GM21447 (cell line): ENCODE results near the gene KRT7.
"Not testable (repeated sequence)": the region's sequence is repeated elsewhere in the genome, so short reads cannot be mapped to it uniquely, and the experiment has no call there.

Source experiments
- ATAC-seq: cut with Tn5 transposase; IDR thresholded peaks from one replicate; pipeline ENCODE4 v1.9.1; 2021; ENCODE audit not compliant: unreplicated experiment

KRT7 gene

DNA sequence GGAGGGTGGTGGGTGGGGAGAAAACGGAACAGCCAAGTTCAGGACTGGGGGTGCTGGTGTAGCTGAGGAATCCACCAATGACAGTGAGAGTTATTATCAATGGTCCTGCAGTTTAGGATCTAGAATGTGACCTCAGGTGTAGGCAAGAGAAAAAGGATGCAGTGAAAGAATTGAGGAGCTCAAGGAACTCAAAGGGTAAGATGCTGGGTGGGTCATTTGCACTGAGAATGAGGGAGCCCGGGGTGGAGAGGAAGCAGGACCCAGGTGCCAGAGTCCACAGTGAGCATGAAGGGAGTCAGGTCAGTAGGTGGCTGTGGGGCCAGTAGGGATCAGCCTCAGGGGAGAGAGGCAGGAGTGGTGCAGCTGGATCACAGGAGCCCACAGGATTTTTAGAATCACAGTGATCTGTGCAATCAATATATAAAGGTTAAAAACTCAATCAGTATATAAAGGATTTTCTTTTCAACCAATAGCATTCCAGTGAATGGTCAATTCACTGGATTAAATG is 3.2 kb upstream of the KRT7 start:
- ATAC-seq = no peak

DNA sequence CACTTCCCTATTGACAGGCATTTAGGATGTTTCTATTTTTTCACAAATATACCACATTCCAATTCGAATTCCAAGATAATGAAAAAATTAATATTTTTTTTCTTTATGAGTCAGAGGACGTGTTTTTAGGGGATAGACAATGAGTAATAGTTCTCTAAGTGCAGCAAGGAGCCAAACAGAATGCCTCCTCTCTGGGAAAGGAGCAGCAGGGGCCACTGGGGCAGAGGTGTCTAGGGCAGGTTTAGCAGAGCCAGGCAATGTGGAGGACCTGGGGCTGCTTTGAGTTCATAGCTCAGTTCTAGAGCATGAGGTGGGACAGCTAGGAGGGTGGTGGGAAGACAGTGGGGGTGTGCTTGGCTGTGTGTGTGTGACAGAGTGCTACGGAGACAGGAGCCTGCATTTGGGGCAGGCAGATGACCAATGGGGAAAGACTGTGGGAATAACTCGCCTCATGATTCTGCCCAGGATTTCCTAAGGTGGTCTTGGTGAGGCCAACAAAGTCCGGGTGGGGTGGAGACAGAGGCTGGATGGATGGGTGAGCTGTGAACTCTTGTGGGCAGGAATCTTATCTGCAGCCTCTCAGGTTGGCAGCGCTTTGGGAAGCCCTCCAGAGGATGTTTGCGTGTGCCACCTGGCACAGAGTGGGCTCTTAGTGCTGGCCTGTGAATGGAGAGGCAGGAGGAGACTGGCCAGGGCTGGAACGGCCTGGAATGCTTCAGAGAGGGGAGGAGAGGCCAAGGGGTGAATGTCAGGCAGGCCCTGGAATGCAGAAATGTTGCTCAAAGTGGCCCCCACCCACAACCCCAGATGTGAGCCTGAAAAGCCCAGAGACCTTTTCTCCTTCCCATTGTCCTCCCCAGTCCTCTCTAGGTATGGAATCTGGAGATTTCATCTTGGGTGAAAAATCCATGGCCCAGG is 2.4 kb upstream of the KRT7 start:
- no peak for ATAC-seq

DNA sequence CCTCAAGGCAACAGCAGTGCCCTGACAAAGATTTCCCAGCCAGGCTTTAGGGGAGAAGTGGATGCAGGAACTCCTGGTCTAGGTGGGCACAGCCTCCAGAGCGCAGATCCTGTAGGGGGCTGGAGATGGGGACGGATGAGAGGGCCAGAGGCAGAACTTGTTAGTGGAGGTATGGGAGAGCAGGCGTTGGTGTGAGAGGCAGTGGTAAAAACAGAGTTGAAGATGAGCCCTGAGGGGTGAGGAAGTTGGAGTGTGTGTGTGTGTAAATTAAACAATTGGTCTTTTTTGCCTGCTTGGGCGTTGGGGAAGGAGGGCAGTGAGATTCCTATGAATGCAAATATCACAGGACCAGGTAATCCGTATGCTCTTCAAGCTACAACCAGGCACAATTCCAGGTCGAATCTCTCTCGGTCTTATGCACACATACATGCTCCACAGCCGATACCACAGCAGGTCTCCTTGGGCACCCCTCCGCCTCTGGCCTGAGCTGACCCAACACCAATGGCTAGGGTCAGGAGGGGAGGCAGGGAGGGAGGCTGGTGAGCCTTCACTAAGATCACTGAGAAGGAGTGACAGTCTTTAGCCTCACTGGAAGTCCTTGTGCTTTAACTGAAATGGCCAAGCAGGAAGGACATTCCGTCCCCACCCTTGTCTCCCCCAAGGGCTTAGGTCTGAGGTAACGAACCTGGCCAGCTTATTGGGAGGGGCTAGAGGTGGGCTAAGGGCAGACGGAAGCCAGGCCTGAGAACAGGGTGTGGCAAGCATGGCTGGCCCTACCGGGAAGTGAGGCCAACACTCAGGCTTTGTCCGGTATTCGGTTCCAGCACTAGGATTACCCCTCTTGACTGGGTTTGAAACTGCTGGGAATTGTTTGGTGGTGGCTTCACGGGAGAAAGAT is 1.5 kb upstream of the KRT7 start:
- no peak for ATAC-seq

DNA sequence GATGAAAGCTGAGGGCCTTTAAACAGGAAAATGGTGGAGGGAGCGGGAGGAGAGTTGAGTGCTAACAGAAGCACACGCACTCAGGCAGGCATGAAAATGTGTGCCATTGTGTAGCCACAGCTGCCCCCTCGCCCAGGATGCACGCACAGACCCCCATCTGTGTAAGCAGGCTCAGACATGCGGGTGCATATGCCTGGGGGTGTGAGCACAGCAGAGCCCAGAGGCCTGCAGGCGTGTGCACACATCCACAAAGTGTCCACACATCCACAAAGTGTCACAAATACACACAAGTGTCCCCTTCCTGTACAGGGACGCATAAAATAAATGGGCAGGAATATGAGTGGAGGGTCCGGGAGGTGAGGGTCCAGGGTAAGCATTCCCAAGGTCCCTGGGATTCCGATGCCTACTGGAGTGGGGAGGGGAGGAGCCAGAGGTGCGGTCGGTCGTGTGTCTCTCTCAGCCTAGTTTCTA is 805 bp upstream of the KRT7 start:
- no peak for ATAC-seq

DNA sequence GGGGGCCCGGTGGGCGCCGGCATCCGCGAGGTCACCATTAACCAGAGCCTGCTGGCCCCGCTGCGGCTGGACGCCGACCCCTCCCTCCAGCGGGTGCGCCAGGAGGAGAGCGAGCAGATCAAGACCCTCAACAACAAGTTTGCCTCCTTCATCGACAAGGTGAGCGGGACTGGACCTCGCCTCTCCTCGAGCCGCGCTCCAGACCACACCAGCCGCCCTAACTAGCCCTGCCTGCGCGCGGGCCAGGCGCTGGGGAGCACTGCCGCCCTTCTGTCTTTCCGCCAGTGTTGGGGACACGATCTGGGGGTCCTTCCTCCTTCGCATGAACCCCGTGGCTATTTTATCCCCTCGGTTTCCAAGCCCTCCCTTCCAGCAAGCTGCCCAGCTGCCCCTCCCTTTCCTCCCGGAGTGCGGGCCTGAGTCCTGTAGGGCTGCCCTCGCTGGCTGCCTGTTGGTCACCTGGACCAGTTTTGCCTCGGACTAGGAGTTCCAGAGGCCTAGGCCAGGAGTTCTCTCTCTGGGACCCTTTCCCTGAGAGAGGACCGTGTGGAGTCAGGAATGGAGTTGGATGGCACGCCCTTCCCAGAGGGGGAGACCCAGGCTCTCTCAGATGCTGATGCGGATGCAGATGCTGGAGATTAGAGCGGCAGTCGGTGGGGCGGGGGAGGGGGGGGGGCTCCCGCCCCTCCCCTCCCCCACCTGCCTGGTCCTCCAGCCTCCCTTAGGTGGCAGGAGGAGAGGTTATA is 592 bp downstream of the KRT7 start:
- no peak for ATAC-seq

DNA sequence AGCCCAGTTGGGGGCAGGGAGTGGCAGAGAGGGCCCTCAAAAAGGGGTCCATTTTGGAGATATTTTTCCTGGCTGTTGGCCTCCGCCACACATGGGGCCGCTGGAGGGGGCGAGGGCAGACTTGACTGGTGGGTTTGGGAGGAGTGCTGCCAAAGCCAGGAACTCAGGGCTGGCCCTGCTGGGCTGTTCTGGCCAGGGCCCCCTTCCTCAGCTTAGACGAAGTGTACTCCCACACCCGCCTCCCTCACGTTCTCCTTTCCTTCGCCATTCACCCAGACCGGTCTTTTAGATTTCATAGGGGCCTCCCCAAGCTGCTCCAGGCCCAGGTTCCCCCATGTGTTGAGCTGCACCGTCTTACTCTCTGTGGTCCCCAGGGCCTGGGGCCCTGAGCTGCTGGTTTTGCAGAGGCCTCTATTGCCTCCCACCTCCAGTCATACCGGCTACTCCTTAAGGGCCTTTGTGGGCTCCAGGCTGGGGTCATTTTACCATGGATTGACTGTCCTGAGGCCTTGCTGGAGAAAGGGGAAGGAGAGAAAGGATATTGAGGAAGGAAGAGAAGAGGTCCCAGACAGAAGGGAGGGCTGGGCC is 1.3 kb downstream of the KRT7 start:
- no peak for ATAC-seq

DNA sequence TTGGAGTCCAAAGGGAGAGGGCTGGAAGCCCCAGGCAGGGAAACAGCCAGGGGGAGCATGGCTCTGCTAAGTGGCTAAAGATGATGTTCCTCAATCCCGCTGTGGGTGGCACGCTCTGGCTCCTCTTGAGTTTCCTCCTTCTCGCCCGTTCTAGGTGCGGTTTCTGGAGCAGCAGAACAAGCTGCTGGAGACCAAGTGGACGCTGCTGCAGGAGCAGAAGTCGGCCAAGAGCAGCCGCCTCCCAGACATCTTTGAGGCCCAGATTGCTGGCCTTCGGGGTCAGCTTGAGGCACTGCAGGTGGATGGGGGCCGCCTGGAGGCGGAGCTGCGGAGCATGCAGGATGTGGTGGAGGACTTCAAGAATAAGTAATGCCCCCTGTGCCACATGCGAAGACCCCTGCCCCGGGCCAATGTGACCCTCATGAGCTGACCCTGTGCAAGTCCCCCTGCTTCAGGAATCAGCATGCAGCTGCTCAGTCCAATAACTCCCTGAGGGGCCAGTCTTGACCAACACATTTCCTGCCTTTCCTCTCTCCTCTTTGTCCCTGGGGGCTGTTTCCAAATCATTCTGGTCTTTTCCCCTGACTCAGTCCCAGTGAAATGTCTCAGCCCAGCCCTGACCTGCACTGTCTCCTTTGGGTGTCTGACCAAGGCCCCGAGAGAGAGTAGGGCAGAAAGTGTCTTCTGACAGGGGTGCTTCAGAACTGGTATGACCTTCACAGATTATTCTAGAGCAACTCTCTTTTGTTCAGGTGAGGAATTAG is 2.1 kb downstream of the KRT7 start:
- ATAC-seq = no peak

DNA sequence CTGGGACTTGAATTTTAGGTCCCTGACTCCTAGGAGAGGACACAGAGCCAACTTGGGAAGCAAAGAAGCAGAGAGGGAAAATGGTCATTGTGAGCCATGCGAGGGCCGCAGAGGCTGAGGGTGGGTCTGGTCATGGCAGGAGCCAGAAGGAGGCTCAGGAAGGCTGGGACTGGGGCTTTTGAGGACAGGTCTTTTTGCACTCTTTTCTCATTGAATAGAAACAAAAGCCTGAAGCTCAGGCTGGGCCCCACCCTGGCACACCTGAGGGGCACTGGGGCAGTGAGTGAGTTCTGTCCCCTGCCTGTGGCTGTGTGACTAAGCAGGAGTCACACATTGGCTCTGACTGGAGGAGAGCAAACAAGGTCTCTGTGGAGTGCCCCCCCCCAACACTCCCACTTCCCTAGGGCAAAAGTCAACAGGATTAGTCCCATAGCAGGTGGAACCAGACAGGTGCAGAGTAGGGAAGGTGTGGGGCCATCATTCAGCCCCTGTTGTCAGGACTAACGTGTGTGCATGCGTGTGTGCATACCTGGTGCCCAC is 2.8 kb downstream of the KRT7 start:
- ATAC-seq = no peak

DNA sequence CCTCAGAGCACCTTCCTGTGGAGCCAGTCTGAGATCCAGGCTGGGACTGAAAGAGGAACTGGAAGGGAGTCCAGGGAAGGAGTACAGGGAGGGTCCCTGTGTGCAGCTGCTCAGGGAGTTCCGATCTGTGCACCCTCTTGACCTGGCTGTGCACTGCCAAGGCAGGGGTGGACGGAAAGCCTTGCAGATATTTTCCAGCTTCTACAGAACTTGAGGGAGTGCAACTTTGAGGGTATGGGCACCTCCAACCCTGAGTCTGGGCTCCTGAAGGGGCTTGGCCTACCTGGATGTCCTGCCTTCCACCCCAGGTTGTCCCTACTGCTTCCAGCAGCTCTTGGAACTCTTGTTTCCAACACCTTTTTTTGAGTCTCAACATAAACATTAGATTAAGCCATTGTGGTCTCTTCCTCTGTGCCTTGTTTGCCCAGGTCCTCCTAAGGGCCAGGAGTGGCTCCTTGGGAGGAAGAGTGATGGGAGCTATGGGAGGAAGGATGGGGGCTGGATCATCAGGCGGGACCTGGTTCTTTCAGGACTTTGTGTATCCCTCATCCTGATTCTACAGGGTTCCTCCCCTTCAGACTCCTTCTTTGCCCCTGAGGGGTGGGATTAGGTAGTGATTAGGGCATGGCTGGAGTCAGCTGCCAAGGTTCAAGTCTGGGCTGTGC is 3.5 kb downstream of the KRT7 start:
- ATAC-seq = no peak

DNA sequence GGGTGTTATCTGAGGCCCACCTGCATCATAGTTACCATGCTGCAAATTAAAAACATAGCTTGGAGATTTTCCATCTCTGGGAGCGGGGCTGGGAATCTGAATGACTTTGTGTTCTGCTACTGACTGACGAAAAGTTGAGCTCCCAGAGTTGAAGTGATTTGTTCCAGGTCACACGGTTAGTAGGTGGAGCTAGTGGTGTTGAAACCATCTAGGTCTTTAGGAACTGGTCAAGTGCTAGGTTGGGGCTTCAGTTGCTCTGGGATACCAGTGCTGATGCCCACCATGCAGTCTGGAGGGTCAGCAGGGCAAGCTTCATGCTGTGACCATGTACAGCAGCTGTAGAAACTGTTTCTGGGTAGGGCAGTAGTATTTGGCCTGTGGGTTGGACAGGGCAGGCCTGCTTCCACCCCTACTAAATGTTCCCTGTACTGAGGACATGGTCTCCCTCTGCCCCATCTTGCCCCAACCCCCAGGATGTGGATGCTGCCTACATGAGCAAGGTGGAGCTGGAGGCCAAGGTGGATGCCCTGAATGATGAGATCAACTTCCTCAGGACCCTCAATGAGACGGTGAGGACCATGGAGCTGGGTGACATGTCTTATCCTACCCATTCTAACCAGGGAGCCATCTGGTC is 5.3 kb downstream of the KRT7 start:
- no peak for ATAC-seq

DNA sequence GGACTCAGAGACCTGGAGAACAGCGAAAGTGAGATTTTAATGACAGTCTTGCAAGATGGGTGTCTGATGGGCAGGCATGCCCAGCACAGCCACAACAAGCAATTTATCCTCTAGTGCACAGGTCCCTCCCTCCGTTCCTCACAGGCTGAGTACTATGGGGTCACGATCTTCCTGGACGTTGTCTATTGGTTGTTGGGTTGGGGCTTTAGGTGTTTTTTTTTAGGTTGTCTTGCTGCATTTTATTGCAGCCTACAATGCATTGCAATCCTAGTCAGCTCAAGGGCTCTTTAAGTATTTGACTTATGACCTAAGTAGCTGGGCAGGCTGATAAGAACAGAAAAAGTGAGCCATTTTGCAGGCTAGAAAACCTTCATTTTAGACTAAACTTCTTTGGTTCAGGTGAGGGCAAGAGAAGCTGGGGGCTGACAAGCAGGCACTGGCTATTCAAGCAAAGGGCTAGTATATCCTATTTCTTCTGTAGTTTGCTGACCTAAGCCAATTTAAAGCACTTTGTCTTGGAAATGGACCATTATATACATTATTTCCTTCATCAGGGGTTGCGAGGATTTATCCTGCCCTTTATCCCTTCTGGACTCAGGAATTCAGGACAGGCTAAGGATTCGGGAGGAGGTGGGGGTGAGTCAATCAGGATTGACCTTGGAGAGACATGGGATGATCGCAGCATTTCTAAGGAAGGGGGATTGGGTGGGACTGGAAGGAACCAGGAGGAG is 6.0 kb downstream of the KRT7 start:
- ATAC-seq = no peak

DNA sequence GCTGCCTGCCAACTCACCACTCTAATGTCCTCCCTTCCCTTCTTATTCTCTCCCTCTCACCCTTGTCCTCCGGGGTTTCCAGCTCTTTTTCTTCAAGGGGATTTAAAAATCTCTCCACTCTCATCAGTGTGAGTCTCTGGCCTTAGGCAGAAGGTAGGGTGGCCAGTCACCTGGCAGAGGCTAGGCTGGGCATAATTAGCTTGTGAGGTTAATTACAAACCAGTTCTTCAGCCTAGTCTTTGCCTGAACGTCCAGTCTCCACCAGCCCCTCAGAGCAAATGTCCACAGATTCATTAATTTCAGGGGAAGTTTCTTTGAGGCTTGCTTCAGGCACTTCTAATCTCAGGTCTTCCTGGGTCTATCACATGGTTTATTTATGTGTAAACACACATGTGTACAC is 6.7 kb downstream of the KRT7 start:
- no peak for ATAC-seq

DNA sequence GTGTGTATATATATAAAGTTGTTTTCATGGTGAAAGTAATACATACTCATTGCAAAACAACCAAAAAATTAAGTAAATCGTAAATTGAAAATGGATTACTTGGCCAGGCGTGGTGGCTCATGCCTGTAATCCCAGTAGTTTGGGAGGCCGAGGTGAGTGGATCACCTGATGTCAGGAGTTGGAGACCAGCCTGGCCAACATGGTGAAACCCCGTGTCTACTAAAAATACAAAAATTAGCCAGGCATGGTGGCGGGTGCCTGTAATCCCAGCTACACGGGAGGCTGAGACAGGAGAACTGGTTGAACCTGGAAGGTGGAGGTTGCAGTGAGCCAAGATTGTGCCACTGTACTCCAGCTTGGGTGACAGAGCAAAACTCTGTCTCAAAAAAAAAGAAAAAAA is 7.2 kb downstream of the KRT7 start:
- not testable (repeated sequence) for ATAC-seq

DNA sequence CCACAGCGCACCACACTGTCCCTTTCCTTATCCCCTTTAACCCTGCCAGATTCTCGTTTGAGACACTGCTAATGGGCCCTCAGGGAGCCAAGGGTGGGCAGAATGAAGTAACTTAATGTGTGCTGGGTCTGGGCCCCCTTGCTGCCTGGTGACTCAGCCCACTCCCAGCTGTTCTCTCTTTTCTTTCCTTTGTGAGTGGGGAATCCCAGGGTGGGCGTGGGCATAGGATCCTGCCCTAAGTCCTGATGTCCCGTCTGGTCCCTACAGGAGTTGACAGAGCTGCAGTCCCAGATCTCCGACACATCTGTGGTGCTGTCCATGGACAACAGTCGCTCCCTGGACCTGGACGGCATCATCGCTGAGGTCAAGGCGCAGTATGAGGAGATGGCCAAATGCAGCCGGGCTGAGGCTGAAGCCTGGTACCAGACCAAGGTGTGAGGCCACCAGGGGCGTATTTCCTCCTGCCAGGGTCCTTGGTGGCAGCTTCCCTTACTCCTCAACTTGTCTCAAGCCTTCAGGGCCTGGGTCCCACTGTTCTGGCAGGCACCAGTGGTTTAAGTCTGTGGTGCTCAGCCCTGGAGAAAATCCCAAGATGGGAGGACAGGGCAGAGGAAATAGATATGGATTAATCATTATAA is 8.3 kb downstream of the KRT7 start:
- no peak for ATAC-seq

DNA sequence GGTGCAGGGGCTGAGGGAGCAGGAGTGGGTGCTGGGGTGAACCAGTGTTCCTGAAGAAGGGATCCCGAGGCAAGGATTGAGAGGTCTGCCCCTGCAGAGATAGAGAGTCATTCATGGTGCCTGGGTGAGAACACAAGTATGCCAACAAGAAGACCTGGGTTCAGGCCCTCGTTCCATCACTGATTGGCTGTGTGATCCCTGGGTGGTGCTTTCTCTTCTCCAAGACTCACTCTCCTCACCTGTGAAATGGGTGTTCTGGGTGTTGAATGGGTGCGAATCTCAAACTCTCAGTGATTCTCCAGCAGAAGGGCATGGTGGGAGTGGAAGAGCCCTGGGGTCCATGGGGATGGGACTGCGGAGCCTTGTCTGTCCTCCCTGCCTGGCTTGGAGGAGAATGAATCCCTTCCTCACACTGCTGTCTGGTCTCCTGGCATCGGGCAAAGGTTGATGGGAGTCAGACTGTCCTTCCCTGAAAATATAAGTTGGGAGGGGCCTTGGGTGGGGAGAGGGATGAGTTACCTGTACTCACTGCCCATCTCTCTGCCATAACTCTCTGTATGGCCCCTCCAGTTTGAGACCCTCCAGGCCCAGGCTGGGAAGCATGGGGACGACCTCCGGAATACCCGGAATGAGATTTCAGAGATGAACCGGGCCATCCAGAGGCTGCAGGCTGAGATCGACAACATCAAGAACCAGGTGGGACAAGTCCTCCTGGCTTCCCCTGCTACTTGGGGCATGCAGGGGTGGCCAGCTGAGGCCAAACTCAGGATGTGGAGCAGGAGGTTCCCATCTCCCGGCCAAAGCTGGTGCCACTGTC is 9.6 kb downstream of the KRT7 start:
- ATAC-seq = no peak

DNA sequence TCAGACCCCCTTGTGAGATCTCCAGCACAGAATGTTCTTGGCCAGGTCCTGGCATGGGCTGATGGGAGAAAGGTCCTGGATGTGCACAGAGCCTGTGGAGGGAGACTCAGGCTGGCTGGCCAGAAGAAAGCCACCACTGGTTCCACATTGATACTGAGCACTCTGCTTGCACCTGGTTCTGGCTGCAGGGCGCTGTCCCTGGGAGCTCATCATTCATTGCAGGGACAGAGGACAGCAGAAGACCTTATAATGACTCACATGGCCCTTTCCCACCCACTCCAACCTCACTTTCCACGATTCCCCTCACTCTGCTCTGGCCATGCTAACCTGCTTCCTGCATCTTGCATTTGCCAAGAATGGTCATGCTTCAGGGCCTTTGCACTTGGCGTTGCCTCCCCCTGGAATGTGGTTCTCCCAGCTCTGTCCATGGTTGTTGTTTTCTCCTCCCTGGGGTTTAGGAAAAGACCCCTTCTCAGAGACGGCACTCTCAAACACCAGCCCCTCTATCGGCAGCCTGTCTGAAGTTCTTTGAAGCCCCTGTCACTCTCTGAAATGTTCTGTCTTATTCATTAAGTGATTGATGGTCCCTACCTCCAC is 10.3 kb downstream of the KRT7 start:
- no peak for ATAC-seq
